CD4-positive, alpha-beta memory T cell (primary cell): ENCODE measurements around the gene DDX39B. TPM values are rescaled to one million over a fixed set of nuclear protein-coding genes. Genes with fewer than 3 reads are reported as not detected.

Source experiments
- CTCF ChIA-PET: fragments of 350-600 bp; sonication (Branson Sonifier 250); formaldehyde crosslinking; loops from one replicate; lab custom pipeline; 2021; ENCODE audit warnings: inconsistent platforms; ENCODE audit not compliant: partially characterized antibody; lab: Charles Lee
- POLR2A ChIA-PET: fragments of 350-600 bp; sonication (Branson Sonifier 250); formaldehyde crosslinking; loops from one replicate; lab custom pipeline; 2021; ENCODE audit not compliant: partially characterized antibody; lab: Charles Lee
- DNase-seq, 5 donors: peaks; one replicate each; pipeline versions ENCODE4 v3.0.0 to v3.0.0-alpha.2; 2020 to 2022; ENCODE audit warnings: mixed read lengths in 1 of 5
- H3K27ac ChIP-seq: one replicate; pipeline ENCODE4 v1.7.0; 2013; ENCODE audit warnings: low read depth, low read length
- H3K27me3 ChIP-seq: 2 replicates; pipeline ENCODE4 v1.7.0; 2013; ENCODE audit warnings: mild to moderate bottlenecking, low read length, moderate library complexity; ENCODE audit not compliant: insufficient read depth
- H3K36me3 ChIP-seq: 2 replicates; pipeline ENCODE4 v1.7.0; 2013; ENCODE audit warnings: mild to moderate bottlenecking, low read length, moderate library complexity; ENCODE audit not compliant: insufficient read depth
- H3K4me1 ChIP-seq: 2 replicates; pipeline ENCODE4 v1.7.0; 2013; ENCODE audit warnings: mild to moderate bottlenecking, low read length, moderate library complexity; ENCODE audit not compliant: insufficient read depth
- H3K4me3 ChIP-seq, 2 donors: one replicate each; pipeline ENCODE4 v1.7.0; 2013; ENCODE audit warnings: low read length in 2 of 2, mild to moderate bottlenecking in 1 of 2
- H3K9me3 ChIP-seq, 2 donors: one replicate each; pipeline ENCODE4 v1.7.0; 2013; ENCODE audit warnings: low read length in 2 of 2, control low read depth in 1 of 2; ENCODE audit not compliant: control insufficient read depth in 1 of 2
- H3K27ac Mint-ChIP-seq, 7 donors: one replicate each; pipeline ENCODE4 v1.8.0; 2020 to 2021; ENCODE audit warnings: mixed read lengths in 7 of 7, mild to moderate bottlenecking in 6 of 7, inconsistent platforms in 3 of 7, moderate library complexity in 3 of 7
- H3K27me3 Mint-ChIP-seq, 2 donors: one replicate each; pipeline ENCODE4 v1.8.0; 2020 to 2021; ENCODE audit warnings: mixed read lengths in 2 of 2
- H3K36me3 Mint-ChIP-seq, 2 donors: one replicate each; pipeline ENCODE4 v1.8.0; 2020 to 2021; ENCODE audit warnings: mixed read lengths in 2 of 2, inconsistent platforms in 1 of 2, mild to moderate bottlenecking in 1 of 2
- H3K4me1 Mint-ChIP-seq, 4 donors: one replicate each; pipeline ENCODE4 v1.8.0; 2020 to 2021; ENCODE audit warnings: mixed read lengths in 4 of 4, mild to moderate bottlenecking in 1 of 4
- H3K4me3 Mint-ChIP-seq, 8 donors: one replicate each; pipeline ENCODE4 v1.8.0; 2020 to 2021; ENCODE audit warnings: mixed read lengths in 8 of 8, mild to moderate bottlenecking in 7 of 8, moderate library complexity in 6 of 8, inconsistent platforms in 3 of 8
- H3K9me3 Mint-ChIP-seq, 8 donors: one replicate each; pipeline ENCODE4 v1.8.0; 2020 to 2021; ENCODE audit warnings: mixed read lengths in 8 of 8, mild to moderate bottlenecking in 5 of 8, inconsistent platforms in 3 of 8, moderate library complexity in 1 of 8
- intact Hi-C: fragments of 100-400 bp; cut with micrococcal nuclease; formaldehyde crosslinking; loops from one replicate; pipeline ENCODE4 v1.15.1; 2023
- polyA plus RNA-seq, 2 donors: library from polyadenylated mRNA; unstranded; fragments of 300-500 nt; fragmentation: Illumina TruSeq; gene quantifications; one replicate each; pipeline ENCODE4 v1.2.3, GENCODE V29; 2021
- total RNA-seq, 2 experiments: library from RNA; stranded (reverse); gene quantifications; one replicate each; pipeline ENCODE4 v1.2.3, GENCODE V29; 2021

The DDX39B gene
- total and polyA plus RNA-seq, 4 experiments from 2014 or later: 65.6 to 737 (median 412) TPM

DNA sequence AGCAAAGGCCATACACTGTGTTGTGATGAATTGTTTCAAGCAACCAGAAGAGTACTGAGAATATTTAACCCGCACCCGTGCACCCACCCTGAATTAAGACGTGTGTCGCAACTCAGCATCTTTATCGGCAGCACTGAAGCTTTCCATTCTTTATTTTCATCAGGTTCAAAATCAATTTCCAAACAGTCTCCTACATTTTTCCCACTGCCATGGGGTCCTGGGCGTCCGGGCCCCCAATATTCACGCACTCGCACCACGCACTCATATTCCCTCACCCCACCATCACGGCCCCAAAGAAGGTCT is 38.6 kb upstream of the DDX39B start:
- Histone ChIP-seq H3K36me3 (peaks cover 12% of the 10 kb centered on the region), H3K9me3 (no peaks in the 10 kb centered on the region), H3K27ac (peak overlapping the region; percentile 92), H3K4me1 (peaks cover 67% of the 10 kb centered on the region), H3K27me3 (no peaks in the 10 kb centered on the region), H3K4me3 (peak overlapping the region; percentile 89 to 95)
- Mint-ChIP-seq H3K4me1 (peaks cover 29 to 95% (median 50%) of the 10 kb centered on the region in 4 donors), H3K27me3 (no peaks in the 10 kb centered on the region), H3K4me3 (peak overlapping the region; percentile 95 to 100 (median 99)), H3K9me3 (no peaks in the 10 kb centered on the region), H3K27ac (peak overlapping the region; percentile 96 to 100 (median 99)), H3K36me3 (peaks cover 56 to 61% of the 10 kb centered on the region in 2 donors)
- intact Hi-C loops: loop anchor here (1.0 to 5.0 kb wide), 4 partner anchors 8 to 88 kb away; partner anchors contain the start of genes BAG6, LTA and NFKBIL1
- DNase-seq: no peak
- POLR2A ChIA-PET: interaction anchor here (0.8 to 52.5 kb wide), 15 partner anchors 2 to 252 kb away, joined by 3 to 3597 read pairs (median 5); partner anchors contain the start of genes ABHD16A, ATP6V1G2, BAG6 and C6orf47
- CTCF ChIA-PET: interaction anchor here (1.5 to 19.7 kb wide), 6 partner anchors 11 to 86 kb away, joined by 3 to 962 read pairs (median 35); partner anchors contain the start of genes ATP6V1G2, DDX39B, LST1 and NCR3

- POLR2A ChIA-PET: interaction anchor here (0.8 to 52.5 kb wide), 14 partner anchors 3 to 392 kb away, joined by 3 to 3597 read pairs (median 4); partner anchors contain the start of genes ABHD16A, ATP6V1G2, BAG6 and C6orf47
- H3K27ac ChIP-seq: peak overlapping the region; percentile 92
- Mint-ChIP-seq H3K4me1 (peaks cover 33 to 95% (median 52%) of the 10 kb centered on the region in 4 donors), H3K27ac (peak overlapping the region; percentile 96 to 100 (median 99)), H3K36me3 (peaks cover 56 to 63% of the 10 kb centered on the region in 2 donors), H3K4me3 (peak overlapping the region; percentile 95 to 100 (median 99)), H3K27me3 (no peaks in the 10 kb centered on the region), H3K9me3 (no peaks in the 10 kb centered on the region)
- no peaks in the 10 kb centered on the region for H3K9me3 ChIP-seq
- peaks cover 12% of the 10 kb centered on the region for H3K36me3 ChIP-seq
- peak in 1 of 5 donors; percentile 53 for DNase-seq
- CTCF ChIA-PET: interaction anchor here (1.5 to 19.7 kb wide), 6 partner anchors 11 to 86 kb away, joined by 3 to 962 read pairs (median 35); partner anchors contain the start of genes ATP6V1G2, DDX39B, LST1 and NCR3
- peak overlapping the region; percentile 89 to 95 for H3K4me3 ChIP-seq
- no peaks in the 10 kb centered on the region for H3K27me3 ChIP-seq
- H3K4me1 ChIP-seq: peaks cover 67% of the 10 kb centered on the region
- intact Hi-C loops: loop anchor here (1.0 to 5.0 kb wide), 4 partner anchors 7 to 87 kb away; partner anchors contain the start of genes BAG6, LTA and NFKBIL1
These were observed 38.0 kb upstream of the DDX39B start for GRCh38 chr6:31579546-31580437.

DNA sequence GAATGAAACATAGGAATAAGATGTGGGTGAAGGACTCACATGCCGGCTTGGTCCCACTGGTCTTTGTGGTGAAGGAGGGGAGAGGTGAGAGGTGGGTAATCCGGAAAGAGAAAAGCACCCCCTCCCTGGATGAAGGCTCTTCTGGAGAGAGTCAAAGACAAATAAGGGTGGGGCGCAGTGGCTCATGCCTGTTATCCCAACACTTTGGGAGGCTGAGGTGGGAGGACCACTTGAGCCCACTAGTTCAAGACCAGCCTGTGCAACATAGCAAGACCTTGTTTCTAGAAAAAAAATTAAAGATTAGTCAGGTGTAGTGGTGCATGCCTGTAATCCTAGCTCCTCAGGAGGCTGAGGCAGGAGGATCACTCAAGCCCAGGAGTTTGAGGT is 37.3 kb upstream of the DDX39B start:
- peaks cover 56 to 66% of the 10 kb centered on the region in 2 donors for H3K36me3 Mint-ChIP-seq
- H3K27ac ChIP-seq: peak overlapping the region; percentile 92
- peak overlapping the region; percentile 88 to 100 (median 99) for H3K27ac Mint-ChIP-seq
- H3K27me3 ChIP-seq: no peaks in the 10 kb centered on the region
- peaks cover 67% of the 10 kb centered on the region for H3K4me1 ChIP-seq
- H3K27me3 Mint-ChIP-seq: no peaks in the 10 kb centered on the region
- DNase-seq: no peak
- no peaks in the 10 kb centered on the region for H3K9me3 Mint-ChIP-seq
- H3K9me3 ChIP-seq: no peaks in the 10 kb centered on the region
- H3K4me1 Mint-ChIP-seq: peaks cover 37 to 95% (median 55%) of the 10 kb centered on the region in 4 donors
- intact Hi-C loops: no loop called here
- peak overlapping the region in 1 of 2 donors; percentile 95 for H3K4me3 ChIP-seq
- ChIA-PET POLR2A (interaction anchor here (1.0 to 52.5 kb wide), 6 partner anchors 3 to 393 kb away, joined by 3 to 3597 read pairs (median 24); partner anchors contain the start of genes ATP6V1G2, DDX39B, DXO and LST1), CTCF (interaction anchor here (7.6 to 19.7 kb wide), 3 partner anchors 10 to 24 kb away, joined by 53 to 962 read pairs (median 595); partner anchors contain the start of genes ATP6V1G2, LST1, NCR3 and NFKBIL1)
- peaks cover 12% of the 10 kb centered on the region for H3K36me3 ChIP-seq
- peak overlapping the region; percentile 95 to 100 (median 99) for H3K4me3 Mint-ChIP-seq

DNA sequence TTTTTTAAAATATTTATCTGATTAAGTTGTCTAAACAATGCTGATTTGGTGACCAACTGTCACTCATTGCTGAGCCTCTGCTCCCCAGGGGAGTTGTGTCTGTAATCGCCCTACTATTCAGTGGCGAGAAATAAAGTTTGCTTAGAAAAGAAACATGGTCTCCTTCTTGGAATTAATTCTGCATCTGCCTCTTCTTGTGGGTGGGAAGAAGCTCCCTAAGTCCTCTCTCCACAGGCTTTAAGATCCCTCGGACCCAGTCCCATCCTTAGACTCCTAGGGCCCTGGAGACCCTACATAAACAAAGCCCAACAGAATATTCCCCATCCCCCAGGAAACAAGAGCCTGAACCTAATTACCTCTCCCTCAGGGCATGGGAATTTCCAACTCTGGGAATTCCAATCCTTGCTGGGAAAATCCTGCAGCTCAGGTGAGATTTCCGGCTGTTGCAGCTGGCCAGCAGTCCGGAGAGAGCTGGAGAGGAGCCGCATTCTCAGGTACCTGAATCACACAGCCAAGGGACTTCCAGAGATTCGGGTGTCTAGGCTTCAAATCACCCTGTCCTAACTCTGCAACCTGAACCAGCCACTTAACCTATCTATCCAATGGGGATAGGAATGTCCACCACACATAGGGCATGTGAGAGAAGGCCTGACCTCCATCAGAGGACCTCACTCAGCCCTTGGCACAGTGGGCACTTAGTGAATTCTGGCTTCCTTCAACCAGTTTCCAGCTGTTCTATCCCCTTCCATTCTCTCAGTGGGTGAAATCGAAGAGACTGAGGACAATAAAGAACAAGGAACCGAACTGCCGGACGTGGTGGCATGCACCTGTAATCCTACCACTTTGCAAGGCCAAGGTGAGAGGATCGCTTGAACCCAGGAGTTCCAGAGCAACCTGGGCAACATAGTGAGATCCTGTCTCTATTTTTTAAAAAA is 36.6 kb upstream of the DDX39B start:
- H3K27me3 Mint-ChIP-seq: no peaks in the 10 kb centered on the region
- H3K27ac Mint-ChIP-seq: peak overlapping the region; percentile 88 to 100 (median 99)
- Histone ChIP-seq H3K4me3 (peak overlapping the region in 1 of 2 donors; percentile 26), H3K9me3 (no peaks in the 10 kb centered on the region), H3K4me1 (peaks cover 67% of the 10 kb centered on the region), H3K27me3 (no peaks in the 10 kb centered on the region), H3K36me3 (peaks cover 12% of the 10 kb centered on the region), H3K27ac (peak overlapping the region; percentile 92)
- ChIA-PET POLR2A (interaction anchor here (0.7 to 52.5 kb wide), 7 partner anchors 4 to 393 kb away, joined by 3 to 3597 read pairs (median 5); partner anchors contain the start of genes ATP6V1G2, DDX39B, DXO and HSPA1B), CTCF (interaction anchor here (7.6 to 19.7 kb wide), 3 partner anchors 9 to 23 kb away, joined by 53 to 962 read pairs (median 595); partner anchors contain the start of genes ATP6V1G2, LST1, NCR3 and NFKBIL1)
- H3K36me3 Mint-ChIP-seq: peaks cover 56 to 67% of the 10 kb centered on the region in 2 donors
- intact Hi-C loops: no loop called here
- no peak for DNase-seq
- peak overlapping the region; percentile 95 to 100 (median 99) for H3K4me3 Mint-ChIP-seq
- no peaks in the 10 kb centered on the region for H3K9me3 Mint-ChIP-seq
- peaks cover 40 to 96% (median 58%) of the 10 kb centered on the region in 4 donors for H3K4me1 Mint-ChIP-seq

GRCh38 chr6:31577579-31577966 is 35.8 kb upstream of the DDX39B start:
- CTCF ChIA-PET: interaction anchor here (1.1 to 19.7 kb wide), 4 partner anchors 16 to 252 kb away, joined by 5 to 962 read pairs (median 300); partner anchors contain the start of genes ATP6V1G2, LST1, NCR3 and NFKBIL1

More at GRCh38 chr6:31577579-31577966, 35.8 kb upstream of the DDX39B start:
- peaks cover 44 to 97% (median 61%) of the 10 kb centered on the region in 4 donors for H3K4me1 Mint-ChIP-seq
- DNase-seq: no peak
- peak overlapping the region; percentile 96 to 100 (median 99) for H3K27ac Mint-ChIP-seq
- POLR2A ChIA-PET: interaction anchor here (0.5 to 52.5 kb wide), 12 partner anchors 5 to 285 kb away, joined by 3 to 3597 read pairs (median 6); partner anchors contain the start of genes ATP6V1G2, BAG6, DDX39B and GPANK1
- Histone ChIP-seq H3K36me3 (peaks cover 12% of the 10 kb centered on the region), H3K27me3 (no peaks in the 10 kb centered on the region), H3K4me1 (peaks cover 67% of the 10 kb centered on the region), H3K4me3 (peak overlapping the region; percentile 87 to 99), H3K9me3 (no peaks in the 10 kb centered on the region), H3K27ac (peak overlapping the region; percentile 83)
- peaks cover 0 to under 1% (median 0%) of the 10 kb centered on the region in 8 donors for H3K9me3 Mint-ChIP-seq
- H3K27me3 Mint-ChIP-seq: no peaks in the 10 kb centered on the region
- peaks cover 51 to 64% of the 10 kb centered on the region in 2 donors for H3K36me3 Mint-ChIP-seq
- intact Hi-C loops: no loop called here
- peak overlapping the region; percentile 88 to 100 (median 98) for H3K4me3 Mint-ChIP-seq
